ENCODE measurements around the gene TMBIM1. TPM values are rescaled to one million over a fixed set of nuclear protein-coding genes. Genes with fewer than 3 reads are reported as not detected.

The TMBIM1 gene
- total RNA-seq, 1 donor from 2014 or later = 111 TPM

- Histone ChIP-seq H3K36me3 (peaks cover 100% of the 10 kb centered on the region), H3K9me3 (replicated peaks) (no peaks in the 10 kb centered on the region), H3K27ac (replicated peaks) (no peak overlapping the region), H3K4me1 (peaks cover 49% of the 10 kb centered on the region), H3K4me3 (no peak overlapping the region), H3K27me3 (ENCODE audit: low read depth) (no peaks in the 10 kb centered on the region)
- no peak for DNase-seq
- TF ChIP-seq CTCF (IDR thresholded peaks at IDR 0.05; ENCODE audit: borderline replicate concordance) = peak; percentile 28
- intact Hi-C loops (cut with micrococcal nuclease) = loop anchor here (2.0 kb wide), 1 partner anchor 44 kb away; no protein-coding TSS in a partner anchor
Measured at GRCh38 chr2:218230882-218231281, 61.4 kb downstream of the TMBIM1 start.

GRCh38 chr2:218229851-218230250 lies 62.5 kb downstream of the TMBIM1 start:
- Histone ChIP-seq H3K9me3 (replicated peaks) (no peaks in the 10 kb centered on the region), H3K27me3 (ENCODE audit: low read depth) (no peaks in the 10 kb centered on the region), H3K4me3 (no peak overlapping the region), H3K4me1 (peaks cover 58% of the 10 kb centered on the region), H3K36me3 (peaks cover 100% of the 10 kb centered on the region), H3K27ac (replicated peaks) (peak overlapping the region; percentile 73)
- no peak for TF ChIP-seq CTCF (IDR thresholded peaks at IDR 0.05; ENCODE audit: borderline replicate concordance)
- intact Hi-C loops (cut with micrococcal nuclease) = loop anchor here (2.0 kb wide), 1 partner anchor 43 kb away; no protein-coding TSS in a partner anchor
- no peak for DNase-seq

- DNase-seq = no peak
- no peaks in the 10 kb centered on the region for H3K27me3 ChIP-seq (ENCODE audit: low read depth)
Measured at GRCh38 chr2:218229239-218229638, 63.1 kb downstream of the TMBIM1 start.

GRCh38 chr2:218228366-218229090 lies 63.8 kb downstream of the TMBIM1 start:
- peak overlapping the region; percentile 73 for H3K27ac ChIP-seq (replicated peaks)

More at GRCh38 chr2:218229239-218229638, 63.1 kb downstream of the TMBIM1 start:
- H3K9me3 ChIP-seq (replicated peaks) = no peaks in the 10 kb centered on the region
- H3K4me3 ChIP-seq = no peak overlapping the region
- peaks cover 100% of the 10 kb centered on the region for H3K36me3 ChIP-seq
- no peak for TF ChIP-seq CTCF (IDR thresholded peaks at IDR 0.05; ENCODE audit: borderline replicate concordance)
- H3K4me1 ChIP-seq = peaks cover 62% of the 10 kb centered on the region
- peak overlapping the region; percentile 73 for H3K27ac ChIP-seq (replicated peaks)
- intact Hi-C loops (cut with micrococcal nuclease) = no loop called here

GRCh38 chr2:218226903-218227302 lies 65.4 kb downstream of the TMBIM1 start:
- no peaks in the 10 kb centered on the region for H3K27me3 ChIP-seq (ENCODE audit: low read depth)
- TF ChIP-seq CTCF (IDR thresholded peaks at IDR 0.05; ENCODE audit: borderline replicate concordance) = no peak
- intact Hi-C loops (cut with micrococcal nuclease) = no loop called here
- H3K36me3 ChIP-seq = peaks cover 78% of the 10 kb centered on the region
- peaks cover 75% of the 10 kb centered on the region for H3K4me1 ChIP-seq
- no peaks in the 10 kb centered on the region for H3K9me3 ChIP-seq (replicated peaks)
- no peak overlapping the region for H3K4me3 ChIP-seq
- H3K27ac ChIP-seq (replicated peaks) = no peak overlapping the region
- no peak for DNase-seq

More at GRCh38 chr2:218228366-218229090, 63.8 kb downstream of the TMBIM1 start:
- H3K27me3 ChIP-seq (ENCODE audit: low read depth) = no peaks in the 10 kb centered on the region
- peaks cover 94% of the 10 kb centered on the region for H3K36me3 ChIP-seq
- no peak overlapping the region for H3K4me3 ChIP-seq
- intact Hi-C loops (cut with micrococcal nuclease) = no loop called here
- H3K9me3 ChIP-seq (replicated peaks) = no peaks in the 10 kb centered on the region
- DNase-seq = no peak
- H3K4me1 ChIP-seq = peaks cover 64% of the 10 kb centered on the region
- no peak for TF ChIP-seq CTCF (IDR thresholded peaks at IDR 0.05; ENCODE audit: borderline replicate concordance)

Small RNA genes lying within 50 kb of the gene (microRNA-seq; reads per million reads assigned to microRNA genes)
- gene MIR6513 (5.0 reads per million, percentile 13 among the genes with 10 or more reads in this experiment), gene MIR6810 (not detected)

Other genes with a start within 250 kb of the TMBIM1 start
- gene RUFY4, start 223.2 kb downstream of the TMBIM1 start, total RNA-seq = not detected
- 0.96 TPM for gene CXCR2, start 166.5 kb downstream of the TMBIM1 start, total RNA-seq
- 0.44 TPM for gene CXCR1, start 125.5 kb downstream of the TMBIM1 start, total RNA-seq
- 135 TPM for gene ARPC2, start 75.3 kb downstream of the TMBIM1 start, total RNA-seq
- 1.5 TPM for gene GPBAR1, start 31.5 kb downstream of the TMBIM1 start, total RNA-seq
- gene AAMP, start 22.4 kb downstream of the TMBIM1 start, total RNA-seq = 50.5 TPM
- gene PNKD, start 22.0 kb downstream of the TMBIM1 start, total RNA-seq = 75.4 TPM
- gene CATIP, start 64.4 kb upstream of the TMBIM1 start, total RNA-seq = not detected
- 6.4 TPM for gene SLC11A1, start 89.8 kb upstream of the TMBIM1 start, total RNA-seq
- 81.5 TPM for gene CTDSP1, start 107.4 kb upstream of the TMBIM1 start, total RNA-seq
- gene VIL1, start 126.6 kb upstream of the TMBIM1 start, total RNA-seq = not detected